Omental fat pad (tissue), 4 donors: Measurements from ENCODE around the gene FLT4. TPM values are rescaled to one million over a fixed set of nuclear protein-coding genes. Genes with fewer than 3 reads are reported as not detected.
"Not testable (repeated sequence)": the region's sequence is repeated elsewhere in the genome, so short reads cannot be mapped to it uniquely, and the experiment has no call there.

ENCODE experiments used
- ATAC-seq: fragments of 150-250 bp; one replicate; pipeline ENCODE4 v1.9.1; 2016; ENCODE audit warnings: mild to moderate bottlenecking, moderate library complexity; ENCODE audit not compliant: low FRiP score
- DNase-seq: peaks from one replicate; pipeline ENCODE4 v3.0.0-alpha.2; 2019; ENCODE audit warnings: low spot score
- CTCF ChIP-seq, 3 donors: fragments of 450-650 bp; IDR thresholded peaks; one replicate each; pipeline ENCODE4 v1.5.1; 2016 to 2017; ENCODE audit warnings: antibody characterized with exemption in 3 of 3, mild to moderate bottlenecking in 3 of 3, moderate library complexity in 2 of 3
- total RNA-seq, 4 donors: library from RNA; depleted of rRNA; stranded (reverse); fragments of >200 nt; gene quantifications; one replicate each; pipeline ENCODE4 v1.1.0, GENCODE V29; 2016

The FLT4 gene
- total RNA-seq, 4 donors from 2014 or later, result 8.9 to 50.6 (median 15.4) TPM

GRCh38 chr5:180668835-180669596 is 19.6 kb upstream of the FLT4 start:
- no peak for TF ChIP-seq CTCF (IDR thresholded peaks at IDR 0.05)
- no peak for ATAC-seq
- no peak for DNase-seq

GRCh38 chr5:180666812-180667211 is 17.4 kb upstream of the FLT4 start:
- no peak for DNase-seq
- no peak for ATAC-seq
- TF ChIP-seq CTCF (IDR thresholded peaks at IDR 0.05), result no peak

- no peak for DNase-seq
- TF ChIP-seq CTCF (IDR thresholded peaks at IDR 0.05), result no peak
- no peak for ATAC-seq
Measured at GRCh38 chr5:180665682-180666404, 16.4 kb upstream of the FLT4 start.

- ATAC-seq, result no peak
- DNase-seq, result no peak
- TF ChIP-seq CTCF (IDR thresholded peaks at IDR 0.05), result no peak
Measured at GRCh38 chr5:180658774-180659564, 9.6 kb upstream of the FLT4 start.

GRCh38 chr5:180655243-180655642 is 5.8 kb upstream of the FLT4 start:
- DNase-seq, result not testable (repeated sequence)

GRCh38 chr5:180652771-180653170 is 3.4 kb upstream of the FLT4 start:
- ATAC-seq (no peak), DNase-seq (no peak)
- TF ChIP-seq CTCF (IDR thresholded peaks at IDR 0.05), result no peak

More at GRCh38 chr5:180655243-180655642, 5.8 kb upstream of the FLT4 start:
- not testable (repeated sequence) for ATAC-seq

- DNase-seq (no peak), ATAC-seq (no peak)
- TF ChIP-seq CTCF (IDR thresholded peaks at IDR 0.05), result no peak
Measured at GRCh38 chr5:180652346-180652745, 2.9 kb upstream of the FLT4 start.
